Measurements from ENCODE around the gene RERE. TPM values are rescaled to one million over a fixed set of nuclear protein-coding genes. Genes with fewer than 3 reads are reported as not detected.
A peak's percentile ranks its signal among the peaks of the same experiment; 100 is the strongest.

Gene RERE
- total RNA-seq, 1 donor from 2014 or later = 76.8 TPM

DNA sequence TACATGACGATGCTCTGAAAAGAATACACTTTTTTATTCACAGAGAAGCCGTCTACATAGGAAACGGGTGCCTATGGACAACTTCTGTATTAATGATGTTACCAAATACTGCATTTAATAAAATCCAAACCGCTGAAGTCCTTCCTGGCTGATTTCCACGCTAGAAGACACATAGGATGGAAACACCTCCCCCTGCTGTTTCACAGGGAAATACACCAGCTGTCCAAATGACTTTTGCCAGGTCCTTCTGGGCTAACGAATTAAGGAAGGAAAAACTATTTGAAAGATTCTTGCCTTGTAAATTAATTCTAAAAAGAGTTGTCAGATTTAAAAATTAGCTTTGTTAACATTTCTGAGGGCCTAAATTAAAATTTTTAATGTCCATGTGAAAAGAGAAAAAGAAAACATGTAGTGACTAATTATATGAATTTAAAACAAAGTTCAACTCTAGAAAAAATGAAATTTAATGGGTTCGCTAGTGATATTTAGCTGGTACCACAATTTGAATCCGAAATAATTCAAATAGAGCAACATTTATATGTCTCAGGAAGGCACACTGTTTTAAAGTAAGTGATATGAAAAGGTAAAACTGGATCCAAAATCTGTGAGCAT lies 146.0 kb downstream of the RERE start:
- peaks cover 33% of the 10 kb centered on the region for H3K4me1 Mint-ChIP-seq (ENCODE audit: unreplicated experiment)
- H3K4me3 Mint-ChIP-seq (ENCODE audit: unreplicated experiment) = no peak overlapping the region
- H3K27me3 Mint-ChIP-seq (ENCODE audit: unreplicated experiment) = no peaks in the 10 kb centered on the region
- H3K27ac Mint-ChIP-seq (ENCODE audit: unreplicated experiment) = no peak overlapping the region
- H3K36me3 Mint-ChIP-seq (ENCODE audit: unreplicated experiment) = no peaks in the 10 kb centered on the region
- no peaks in the 10 kb centered on the region for H3K9me3 Mint-ChIP-seq (ENCODE audit: unreplicated experiment)
- TF ChIP-seq, protein P1, sequence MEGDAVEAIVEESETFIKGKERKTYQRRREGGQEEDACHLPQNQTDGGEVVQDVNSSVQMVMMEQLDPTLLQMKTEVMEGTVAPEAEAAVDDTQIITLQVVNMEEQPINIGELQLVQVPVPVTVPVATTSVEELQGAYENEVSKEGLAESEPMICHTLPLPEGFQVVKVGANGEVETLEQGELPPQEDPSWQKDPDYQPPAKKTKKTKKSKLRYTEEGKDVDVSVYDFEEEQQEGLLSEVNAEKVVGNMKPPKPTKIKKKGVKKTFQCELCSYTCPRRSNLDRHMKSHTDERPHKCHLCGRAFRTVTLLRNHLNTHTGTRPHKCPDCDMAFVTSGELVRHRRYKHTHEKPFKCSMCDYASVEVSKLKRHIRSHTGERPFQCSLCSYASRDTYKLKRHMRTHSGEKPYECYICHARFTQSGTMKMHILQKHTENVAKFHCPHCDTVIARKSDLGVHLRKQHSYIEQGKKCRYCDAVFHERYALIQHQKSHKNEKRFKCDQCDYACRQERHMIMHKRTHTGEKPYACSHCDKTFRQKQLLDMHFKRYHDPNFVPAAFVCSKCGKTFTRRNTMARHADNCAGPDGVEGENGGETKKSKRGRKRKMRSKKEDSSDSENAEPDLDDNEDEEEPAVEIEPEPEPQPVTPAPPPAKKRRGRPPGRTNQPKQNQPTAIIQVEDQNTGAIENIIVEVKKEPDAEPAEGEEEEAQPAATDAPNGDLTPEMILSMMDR (IDR thresholded peaks at IDR 0.05) = peak; percentile 80
- no peak for DNase-seq (ENCODE audit: extremely low spot score, unreplicated experiment)

DNA sequence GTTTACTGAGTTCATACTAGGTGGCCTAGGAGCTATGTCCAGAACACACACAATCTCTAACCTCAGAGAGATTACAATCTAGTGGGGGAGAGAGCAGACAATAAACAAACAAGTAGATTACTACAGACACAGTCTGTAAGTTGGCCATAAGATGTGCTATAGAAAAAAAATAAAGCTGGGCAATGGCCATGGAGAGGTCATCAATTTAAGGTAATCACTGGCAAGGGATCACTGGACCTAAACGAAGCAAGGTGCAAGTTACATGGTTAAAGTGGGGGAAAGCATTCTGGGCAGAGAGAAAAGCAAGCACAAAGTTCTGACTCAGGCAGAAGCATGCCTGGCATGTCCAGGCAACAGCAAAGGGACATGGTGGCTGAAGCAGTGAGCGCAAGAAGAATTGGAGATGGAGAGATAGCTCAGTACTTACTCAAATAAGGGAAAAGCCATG lies 147.0 kb downstream of the RERE start:
- TF ChIP-seq, protein P1 (IDR thresholded peaks at IDR 0.05) = no peak
- no peak for DNase-seq (ENCODE audit: extremely low spot score, unreplicated experiment)
- Mint-ChIP-seq H3K4me1 (ENCODE audit: unreplicated experiment) (peaks cover 28% of the 10 kb centered on the region), H3K36me3 (ENCODE audit: unreplicated experiment) (no peaks in the 10 kb centered on the region), H3K27ac (ENCODE audit: unreplicated experiment) (no peak overlapping the region), H3K9me3 (ENCODE audit: unreplicated experiment) (no peaks in the 10 kb centered on the region), H3K27me3 (ENCODE audit: unreplicated experiment) (no peaks in the 10 kb centered on the region), H3K4me3 (ENCODE audit: unreplicated experiment) (no peak overlapping the region)

DNA sequence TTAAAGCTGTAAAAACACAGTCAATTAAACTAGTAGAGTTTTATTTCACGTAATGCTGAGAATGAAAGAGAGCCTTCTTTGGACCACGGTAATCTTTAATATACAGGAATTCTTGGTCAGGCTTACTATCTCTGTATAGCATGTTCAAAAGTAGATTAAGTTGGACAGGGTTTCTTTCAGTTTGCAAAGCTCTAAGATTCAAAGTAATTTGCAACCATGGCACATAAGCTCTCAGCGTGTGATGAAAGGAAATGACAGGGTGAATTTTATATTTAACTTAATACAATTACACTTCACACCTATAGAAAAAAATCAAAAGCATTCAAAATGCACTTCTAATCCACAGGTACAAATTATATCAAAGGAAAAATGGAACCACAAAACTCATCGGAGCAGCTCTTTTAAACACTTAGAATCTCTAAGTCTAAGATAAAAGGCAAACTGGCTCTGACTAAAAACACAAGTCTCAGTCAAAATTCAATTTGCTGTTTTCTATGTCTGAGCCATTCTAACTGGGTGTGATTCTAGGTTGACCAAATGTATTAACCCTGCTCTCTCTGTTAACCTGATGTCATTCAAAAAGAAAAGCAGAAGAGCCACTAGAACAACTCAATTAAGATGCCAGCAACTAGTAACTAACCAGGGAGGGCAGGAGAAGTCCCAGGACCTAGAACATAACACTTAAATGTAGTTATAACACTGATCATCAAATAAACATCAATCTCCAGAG lies 147.7 kb downstream of the RERE start:
- no peak overlapping the region for H3K4me3 Mint-ChIP-seq (ENCODE audit: unreplicated experiment)
- no peak for DNase-seq (ENCODE audit: extremely low spot score, unreplicated experiment)
- H3K36me3 Mint-ChIP-seq (ENCODE audit: unreplicated experiment) = no peaks in the 10 kb centered on the region
- no peaks in the 10 kb centered on the region for H3K9me3 Mint-ChIP-seq (ENCODE audit: unreplicated experiment)
- TF ChIP-seq, protein P1 (IDR thresholded peaks at IDR 0.05) = no peak
- H3K27ac Mint-ChIP-seq (ENCODE audit: unreplicated experiment) = no peak overlapping the region
- H3K27me3 Mint-ChIP-seq (ENCODE audit: unreplicated experiment) = no peaks in the 10 kb centered on the region
- H3K4me1 Mint-ChIP-seq (ENCODE audit: unreplicated experiment) = peaks cover 23% of the 10 kb centered on the region

DNA sequence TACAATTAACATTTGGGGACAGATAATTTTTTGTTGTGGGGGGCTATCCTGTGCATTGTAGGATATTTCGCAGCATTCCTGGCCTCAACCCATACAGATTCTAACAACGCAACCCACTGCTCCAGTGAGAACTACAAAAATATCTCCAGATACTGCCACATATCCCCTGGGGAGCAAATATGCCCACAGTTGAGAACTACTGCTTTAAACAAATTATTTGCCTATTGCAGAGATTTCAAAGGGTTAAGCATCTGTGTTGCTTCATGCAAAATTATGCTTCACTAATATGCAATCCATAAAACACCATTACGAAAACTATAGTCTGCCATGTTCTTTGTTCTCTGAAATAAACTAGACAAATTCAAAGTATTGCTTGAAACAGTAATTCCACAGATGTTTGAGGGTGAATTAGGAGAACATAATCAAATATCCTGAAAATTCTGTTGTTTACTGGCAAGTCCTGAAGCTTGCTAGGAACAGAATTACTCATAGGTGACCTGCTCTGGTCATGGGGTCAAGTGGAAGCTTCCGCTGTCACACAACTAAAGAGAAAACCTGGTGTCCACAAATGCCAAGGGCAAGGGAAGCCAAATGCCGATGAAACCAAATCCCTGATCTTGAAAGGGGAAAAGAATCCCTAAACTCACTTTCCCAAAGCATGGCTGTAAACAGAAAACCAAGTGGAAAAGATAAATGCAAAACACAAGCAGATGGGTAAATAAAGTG lies 149.4 kb downstream of the RERE start:
- H3K27me3 Mint-ChIP-seq (ENCODE audit: unreplicated experiment) = no peaks in the 10 kb centered on the region
- TF ChIP-seq, protein P1 (IDR thresholded peaks at IDR 0.05) = no peak
- DNase-seq (ENCODE audit: extremely low spot score, unreplicated experiment) = no peak
- no peaks in the 10 kb centered on the region for H3K9me3 Mint-ChIP-seq (ENCODE audit: unreplicated experiment)
- H3K4me3 Mint-ChIP-seq (ENCODE audit: unreplicated experiment) = no peak overlapping the region
- H3K27ac Mint-ChIP-seq (ENCODE audit: unreplicated experiment) = peak overlapping the region; percentile 40
- H3K4me1 Mint-ChIP-seq (ENCODE audit: unreplicated experiment) = peaks cover 16% of the 10 kb centered on the region
- no peaks in the 10 kb centered on the region for H3K36me3 Mint-ChIP-seq (ENCODE audit: unreplicated experiment)
